GM19397 (cell line): ENCODE results near the gene UST.

Experiments
- ATAC-seq: cut with Tn5 transposase; IDR thresholded peaks from one replicate; pipeline ENCODE4 v1.9.1; 2021; ENCODE audit warnings: mild to moderate bottlenecking, moderate library complexity; ENCODE audit not compliant: unreplicated experiment

Gene UST, protein sequence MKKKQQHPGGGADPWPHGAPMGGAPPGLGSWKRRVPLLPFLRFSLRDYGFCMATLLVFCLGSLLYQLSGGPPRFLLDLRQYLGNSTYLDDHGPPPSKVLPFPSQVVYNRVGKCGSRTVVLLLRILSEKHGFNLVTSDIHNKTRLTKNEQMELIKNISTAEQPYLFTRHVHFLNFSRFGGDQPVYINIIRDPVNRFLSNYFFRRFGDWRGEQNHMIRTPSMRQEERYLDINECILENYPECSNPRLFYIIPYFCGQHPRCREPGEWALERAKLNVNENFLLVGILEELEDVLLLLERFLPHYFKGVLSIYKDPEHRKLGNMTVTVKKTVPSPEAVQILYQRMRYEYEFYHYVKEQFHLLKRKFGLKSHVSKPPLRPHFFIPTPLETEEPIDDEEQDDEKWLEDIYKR

DNA sequence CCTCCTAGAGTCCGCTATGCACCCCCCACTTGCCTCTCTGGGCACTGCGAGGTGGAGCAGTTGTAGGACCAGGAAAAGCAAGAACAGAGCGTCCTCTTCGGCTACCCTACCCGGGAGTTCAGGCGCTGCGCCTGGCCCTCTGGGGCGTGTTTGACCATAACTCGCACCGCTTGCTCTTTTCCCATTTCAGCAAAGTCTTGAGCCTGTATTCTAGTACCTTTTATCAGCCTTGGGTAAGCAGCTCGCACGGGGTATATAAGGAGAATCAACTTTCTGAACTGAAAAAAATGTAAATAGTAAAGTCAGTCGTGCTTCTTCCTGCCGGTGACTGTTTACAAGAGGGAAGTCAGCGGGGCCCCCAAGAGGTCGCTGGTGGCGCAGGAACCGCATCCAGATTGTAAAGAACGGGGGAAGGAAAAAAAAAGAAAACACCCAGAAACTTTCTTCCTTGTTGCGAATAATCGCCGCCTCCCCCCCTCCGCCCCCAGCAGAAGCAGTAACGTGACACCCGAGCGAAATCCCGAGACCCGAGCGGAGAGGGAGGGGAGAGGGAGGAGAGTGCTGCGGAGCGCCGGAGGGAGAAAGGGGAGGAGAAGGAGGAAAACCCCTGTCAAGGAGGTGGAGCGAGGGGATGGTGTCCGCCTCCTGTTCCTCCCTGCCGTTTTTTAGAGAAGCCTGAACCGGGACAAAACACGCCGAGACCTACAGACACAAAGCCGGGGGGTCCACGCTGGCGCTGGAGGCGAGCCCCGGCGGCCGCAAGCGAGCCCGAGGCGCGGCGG lies at the start of gene UST:
TSS of gene UST (plus strand) at position 668 of the 782 bp plus-strand sequence. CDS start 401 bp downstream, outside the sequence.
- ATAC-seq, result no peak

DNA sequence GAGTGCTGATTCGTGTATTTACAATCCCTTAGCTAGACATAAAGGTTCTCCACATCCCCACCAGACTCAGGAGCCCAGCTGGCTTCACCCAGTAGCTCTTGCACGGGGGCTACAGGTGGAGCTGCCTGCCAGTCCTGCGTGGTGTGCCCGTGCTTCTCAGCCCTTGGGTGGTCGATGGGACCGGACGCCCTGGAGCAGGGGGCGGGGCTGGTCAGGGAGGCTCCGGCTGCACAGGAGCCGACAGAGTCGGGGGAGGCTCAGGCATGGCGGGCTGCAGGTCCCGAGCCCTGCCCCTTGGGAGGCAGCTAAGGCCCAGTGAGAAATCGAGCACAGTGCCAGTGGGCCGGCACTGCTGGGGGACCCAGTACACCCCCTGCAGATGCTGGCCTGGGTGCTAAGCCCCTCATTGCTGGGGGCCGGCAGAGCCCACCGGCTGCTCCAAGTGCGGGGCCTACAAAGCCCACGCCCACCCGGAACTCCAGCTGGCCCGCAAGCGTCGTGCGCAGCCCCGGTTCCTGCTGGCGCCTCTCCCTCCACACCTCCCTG lies 48.9 kb upstream of the UST start:
- no peak for ATAC-seq

- no peak for ATAC-seq
Measured at GRCh38 chr6:148698671-148699180, 48.1 kb upstream of the UST start.

- ATAC-seq, result no peak
Measured at GRCh38 chr6:148700047-148700715, 46.6 kb upstream of the UST start.

GRCh38 chr6:148700741-148701311 lies 46.0 kb upstream of the UST start:
- peak; percentile 77 for ATAC-seq

GRCh38 chr6:148701375-148701774 lies 45.5 kb upstream of the UST start:
- ATAC-seq, result peak; percentile 26

- no peak for ATAC-seq
Measured at GRCh38 chr6:148703900-148704299, 42.9 kb upstream of the UST start.

- no peak for ATAC-seq
Measured at GRCh38 chr6:148704400-148705246, 42.2 kb upstream of the UST start.

GRCh38 chr6:148708707-148709106 lies 38.1 kb upstream of the UST start:
- ATAC-seq, result no peak

DNA sequence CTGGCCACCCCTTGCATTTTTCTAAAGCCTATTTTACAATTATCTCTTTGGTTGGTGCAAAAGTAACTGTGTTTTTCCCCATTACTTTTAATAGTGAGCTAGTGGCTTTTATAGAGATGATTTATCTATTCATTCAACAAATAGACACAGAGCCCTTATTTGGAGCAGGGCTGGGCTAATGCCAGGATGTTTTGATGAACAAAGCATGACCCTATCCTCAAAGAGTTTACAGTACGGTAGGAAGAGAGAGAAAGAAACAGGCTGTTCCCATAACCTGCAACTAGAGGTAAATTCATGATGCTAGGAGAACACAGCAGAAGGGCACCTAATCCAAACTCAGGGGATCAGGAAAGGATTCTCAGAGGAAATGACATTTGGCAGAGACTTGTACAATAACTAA lies 37.3 kb upstream of the UST start:
- no peak for ATAC-seq

- no peak for ATAC-seq
Measured at GRCh38 chr6:148711833-148712654, 34.8 kb upstream of the UST start.

GRCh38 chr6:148713033-148713738 lies 33.6 kb upstream of the UST start:
- no peak for ATAC-seq

GRCh38 chr6:148713921-148714320 lies 32.9 kb upstream of the UST start:
- ATAC-seq, result no peak

DNA sequence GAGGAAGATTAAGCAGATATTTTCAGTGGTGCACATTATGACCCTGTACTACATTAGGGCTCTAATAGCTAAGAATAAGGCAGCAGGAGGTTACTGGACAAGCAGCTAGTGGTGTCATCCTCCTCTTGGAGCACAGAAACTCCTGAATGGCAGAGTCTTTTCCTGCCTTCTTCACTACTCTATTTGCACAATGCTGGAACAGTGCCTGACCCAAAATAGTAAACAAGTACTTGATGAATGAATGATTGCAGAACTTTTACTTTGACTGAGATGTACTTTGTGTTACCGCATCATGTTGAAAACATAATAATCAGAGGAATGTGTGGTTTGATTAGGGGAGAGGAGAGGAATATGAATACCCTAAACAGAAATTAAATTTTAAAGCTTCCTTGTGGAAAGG lies 30.0 kb upstream of the UST start:
- ATAC-seq, result no peak

DNA sequence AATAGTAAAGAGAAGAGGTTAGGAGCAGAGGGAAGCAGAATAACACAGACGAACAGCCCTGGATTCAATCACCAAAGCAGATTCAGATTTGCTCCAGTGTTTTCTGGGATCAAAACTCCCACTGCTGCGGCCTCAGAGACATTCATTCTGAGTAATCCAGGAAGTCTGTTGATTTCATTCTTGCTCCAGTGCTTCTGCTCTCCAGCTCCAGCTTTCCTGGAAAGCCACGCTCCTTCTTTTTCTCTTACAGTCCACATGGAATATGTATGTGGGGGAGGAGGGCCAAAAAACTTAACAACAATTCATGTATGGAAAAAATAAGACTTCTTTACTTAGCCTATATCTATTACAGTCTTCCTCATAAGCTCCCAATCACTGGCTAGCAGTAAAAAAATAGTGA lies 26.4 kb upstream of the UST start:
- ATAC-seq, result no peak

GRCh38 chr6:148720897-148721296 lies 25.9 kb upstream of the UST start:
- no peak for ATAC-seq

DNA sequence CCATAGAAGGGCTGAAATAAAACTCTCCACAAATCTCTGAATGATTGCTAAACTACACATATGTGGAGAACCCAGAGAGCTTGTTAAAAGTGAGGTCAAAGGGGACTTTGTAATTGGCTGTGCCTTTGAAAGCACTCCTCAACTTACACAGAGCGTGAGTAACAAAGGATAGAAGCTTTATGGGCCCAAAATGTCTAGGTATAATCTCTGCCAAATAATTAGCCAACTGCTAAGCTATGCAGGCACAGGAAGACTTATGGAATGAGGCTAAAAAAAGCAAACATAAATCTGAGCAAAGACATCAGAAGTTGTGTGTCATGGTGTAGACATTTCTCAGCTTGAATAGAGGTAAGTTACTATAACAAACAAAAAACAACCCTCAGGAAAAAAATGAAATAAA lies 23.3 kb upstream of the UST start:
- no peak for ATAC-seq

DNA sequence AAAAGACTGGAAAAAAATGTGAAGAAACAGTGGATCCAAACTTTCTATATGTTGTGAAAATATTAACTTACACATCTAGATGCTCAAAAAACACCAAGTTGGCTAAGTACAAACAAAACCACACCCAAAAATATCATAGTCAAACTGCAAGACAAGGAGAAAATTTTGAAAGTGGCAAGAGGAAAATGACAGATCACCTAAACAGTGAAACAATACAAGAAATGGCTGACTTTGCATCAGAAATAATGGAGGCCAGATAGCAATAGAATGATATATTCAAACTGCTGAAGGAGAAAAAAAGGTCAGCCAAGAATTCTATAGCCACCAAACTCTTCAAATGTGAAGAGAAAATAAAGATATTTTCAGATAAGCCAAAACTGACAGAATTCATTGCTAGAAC lies 22.4 kb upstream of the UST start:
- no peak for ATAC-seq
